Left ventricle myocardium superior (tissue), 1 donor: ENCODE data around the gene SMIM13. TPM values are rescaled to one million over a fixed set of nuclear protein-coding genes. Genes with fewer than 3 reads are reported as not detected.
A peak's percentile ranks its signal among the peaks of the same experiment; 100 is the strongest.
"Not testable (repeated sequence)": the region's sequence is repeated elsewhere in the genome, so short reads cannot be mapped to it uniquely, and the experiment has no call there.

ENCODE experiments used
- ATAC-seq: fragments of 200-7000 bp; cut with Tn5 transposase; one replicate; pipeline ENCODE4 v1.9.1; 2020; ENCODE audit warnings: mild to moderate bottlenecking, moderate library complexity
- DNase-seq: peaks from one replicate; pipeline ENCODE4 v3.0.0-alpha.2; 2020
- intact Hi-C: fragments of 100-400 bp; cut with micrococcal nuclease; formaldehyde crosslinking; loops from one replicate; pipeline ENCODE4 v1.11.0; 2022
- total RNA-seq: library from RNA; stranded (reverse); fragmentation: NEBNext Ultra II Directional; extraction: Animal tissue kit (Norgen Biotek cat#: 25700); gene quantifications from one replicate; pipeline ENCODE4 v1.2.1, GENCODE V29; 2021
- donor health status: DM: no; HTN: yes; CAD: no; lungs with severe emphysema.

Gene SMIM13
- total RNA-seq, 1 donor from 2014 or later, result 13.1 TPM

DNA sequence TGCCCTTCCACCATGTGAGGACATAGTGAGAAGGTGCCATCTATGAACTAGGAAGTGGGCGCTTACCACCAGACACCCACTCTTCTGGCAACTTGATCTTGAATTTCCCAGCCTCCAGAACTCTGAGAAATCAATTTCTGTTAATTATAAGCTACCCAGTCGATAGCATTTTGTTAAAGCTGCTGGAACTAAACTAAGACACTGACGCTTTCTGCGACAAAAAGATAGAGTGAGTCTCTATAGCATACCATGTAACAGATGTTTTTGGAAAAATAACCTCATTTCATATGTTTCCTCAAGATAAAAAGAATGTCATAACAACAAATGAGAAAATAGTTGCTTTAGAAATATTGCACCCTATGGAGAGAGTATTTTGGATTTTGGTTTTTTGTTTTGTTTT lies 15.4 kb upstream of the SMIM13 start:
- intact Hi-C loops, result no loop called here
- no peak for DNase-seq
- no peak for ATAC-seq

DNA sequence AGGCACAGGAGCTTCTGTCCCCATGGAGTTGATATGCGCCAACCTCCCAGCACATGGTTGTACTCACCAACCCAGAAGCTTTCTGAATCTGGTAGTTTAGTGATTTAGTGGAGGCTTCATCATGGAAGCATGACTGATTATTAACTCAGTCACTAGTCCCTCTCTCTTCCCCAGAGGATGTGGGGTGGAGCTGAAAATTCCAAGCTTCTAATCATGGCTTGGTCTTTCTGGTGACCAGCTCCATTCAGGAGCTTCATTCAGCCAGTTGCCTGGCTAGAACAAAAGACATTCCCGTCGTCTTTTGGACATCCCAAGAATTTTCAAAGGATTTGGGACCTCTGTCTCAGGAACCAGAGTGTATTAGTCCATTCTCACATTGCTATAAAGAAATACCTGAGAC lies 13.3 kb upstream of the SMIM13 start:
- DNase-seq (no peak), ATAC-seq (no peak)
- intact Hi-C loops, result no loop called here

DNA sequence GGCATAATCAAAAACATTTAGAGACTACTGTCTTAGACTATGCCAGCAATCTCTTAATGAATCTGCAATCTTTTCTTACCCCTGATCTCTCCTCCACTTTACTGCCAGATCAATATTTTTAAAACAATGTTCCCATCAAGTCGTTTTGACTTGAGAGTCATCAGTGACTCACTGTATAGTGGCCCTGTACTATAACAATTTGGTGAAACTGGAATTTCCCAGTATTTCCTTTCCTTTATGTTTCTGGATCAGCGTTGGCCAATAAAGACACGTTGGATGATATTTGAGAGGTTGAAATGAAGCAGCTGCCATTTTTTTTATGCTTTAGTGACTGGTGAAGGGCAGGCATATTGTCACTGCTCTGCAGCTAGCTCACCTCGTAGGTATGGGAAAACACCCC lies 10.1 kb upstream of the SMIM13 start:
- ATAC-seq (no peak), DNase-seq (no peak)
- intact Hi-C loops, result no loop called here

DNA sequence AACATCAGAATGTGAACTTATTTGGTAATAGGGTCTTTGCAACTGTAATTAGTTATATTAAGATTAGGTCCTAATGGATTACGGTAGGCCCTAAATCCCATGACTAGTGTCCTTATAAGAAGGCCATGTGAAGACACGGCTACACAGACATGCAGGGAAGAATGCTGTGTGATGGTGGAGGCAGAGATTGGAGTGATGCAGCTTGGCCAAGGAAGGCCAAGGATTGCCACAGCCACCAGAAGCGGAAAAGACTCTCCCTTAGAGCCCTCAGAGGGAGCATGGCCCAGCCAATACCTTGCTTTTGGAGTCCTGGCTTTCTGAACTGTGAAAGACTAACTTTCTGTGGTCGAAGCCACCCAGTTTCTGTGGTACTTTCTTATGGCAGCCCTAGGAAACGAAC lies 9.7 kb upstream of the SMIM13 start:
- intact Hi-C loops, result no loop called here
- ATAC-seq (no peak), DNase-seq (no peak)

DNA sequence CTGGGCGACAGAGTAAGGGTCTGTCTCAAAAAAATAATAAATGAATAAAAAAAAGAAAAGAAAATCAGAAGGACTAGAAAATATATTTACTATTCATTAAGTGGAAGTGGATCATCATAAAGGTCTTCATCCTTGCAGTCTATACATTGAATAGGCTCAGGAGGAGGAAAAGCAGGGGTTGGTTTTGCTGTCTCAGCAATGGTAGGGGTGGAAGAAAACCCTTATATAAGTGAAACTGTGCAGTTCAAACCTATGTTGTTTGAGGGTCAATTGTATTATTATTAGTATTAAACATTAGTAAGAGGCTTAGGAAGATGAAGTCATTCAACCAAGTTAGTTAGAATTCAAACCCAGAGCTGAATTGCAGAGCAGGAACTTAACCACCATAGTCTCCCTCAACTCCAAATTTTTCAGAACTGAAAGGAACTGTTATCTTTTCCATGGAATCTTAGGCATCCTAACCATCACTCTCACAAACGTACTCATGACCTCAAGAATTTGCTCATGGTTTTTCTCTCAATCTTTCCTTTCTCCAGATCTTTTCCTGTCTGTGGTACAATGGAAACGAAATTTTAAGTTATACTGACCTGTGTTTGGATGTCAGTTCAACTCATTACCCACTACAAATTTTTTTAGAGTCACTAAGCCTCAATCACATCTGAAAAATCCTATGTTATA lies 7.7 kb upstream of the SMIM13 start:
- intact Hi-C loops, result no loop called here
- no peak for ATAC-seq
- no peak for DNase-seq

DNA sequence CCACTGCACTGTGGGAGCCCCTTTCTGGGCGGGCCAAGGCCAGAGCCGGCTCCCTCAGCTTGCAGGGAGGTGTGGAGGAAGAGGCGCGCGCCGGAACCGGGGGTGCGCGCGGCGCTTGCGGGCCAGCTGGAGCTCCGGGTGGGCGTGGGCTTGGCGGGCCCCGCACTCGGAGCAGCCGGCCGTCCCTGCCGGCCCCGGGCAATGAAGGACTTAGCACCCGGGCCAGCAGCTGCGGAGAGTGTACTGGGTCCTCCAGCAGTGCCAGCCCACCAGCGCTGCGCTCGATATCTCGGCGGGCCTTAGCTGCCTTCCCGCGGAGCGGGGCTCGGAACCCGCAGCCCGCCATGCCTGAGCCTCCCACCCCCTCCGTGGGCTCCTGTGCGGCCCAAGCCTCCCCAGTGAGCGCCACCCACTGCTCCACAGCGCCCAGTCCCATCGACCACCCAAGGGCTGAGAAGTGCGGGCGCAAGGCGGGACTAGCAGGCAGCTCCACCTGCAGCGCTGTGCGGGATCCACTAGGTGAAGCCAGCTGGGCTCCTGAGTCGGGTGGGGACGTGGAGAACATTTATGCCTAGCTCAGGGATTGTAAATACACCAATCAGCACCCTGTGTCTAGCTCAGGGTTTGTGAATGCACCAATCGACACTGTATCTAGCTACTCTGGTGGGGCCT lies 6.4 kb upstream of the SMIM13 start:
- DNase-seq, intact Hi-C loops, ATAC-seq: not testable (repeated sequence)

DNA sequence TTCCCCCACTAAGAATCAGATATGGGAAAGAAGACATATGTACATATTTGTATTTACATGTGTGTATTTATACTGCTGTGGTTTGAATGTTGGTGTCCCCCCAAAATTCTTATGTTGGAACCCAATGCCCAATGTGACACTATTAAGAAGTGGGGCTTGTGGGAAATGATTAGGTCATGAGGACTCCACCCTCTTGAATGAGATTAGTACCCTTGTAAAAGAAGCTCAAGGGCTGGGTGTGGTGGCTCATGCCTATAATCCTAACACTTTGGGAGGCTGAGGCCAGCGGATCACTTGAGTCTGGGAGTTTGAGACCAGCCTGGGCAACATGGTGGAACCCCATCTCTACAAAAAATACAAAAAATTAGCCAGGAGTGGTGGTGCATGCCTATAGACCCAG lies 3.9 kb upstream of the SMIM13 start:
- intact Hi-C loops, result no loop called here
- DNase-seq, result no peak
- no peak for ATAC-seq

DNA sequence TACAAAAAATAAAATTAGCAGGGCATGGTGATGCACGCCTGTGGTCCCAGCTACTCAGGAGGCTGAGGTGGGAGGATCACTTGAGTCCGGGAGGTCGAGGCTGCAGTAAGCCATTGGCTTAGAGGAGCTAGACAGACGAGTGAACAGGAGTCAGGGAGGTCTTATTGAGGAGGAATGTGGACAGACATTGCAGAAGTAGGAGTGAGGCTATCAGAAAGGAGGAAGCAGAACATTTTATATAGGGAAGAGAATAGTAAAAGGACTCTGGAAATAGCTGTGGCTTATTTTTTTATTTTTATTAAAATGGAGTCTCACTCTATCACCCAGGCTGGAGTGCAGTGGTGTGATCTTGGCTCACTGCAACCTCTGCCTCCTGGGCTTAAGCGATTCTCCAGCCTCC lies 2.5 kb upstream of the SMIM13 start:
- intact Hi-C loops, DNase-seq, ATAC-seq: not testable (repeated sequence)

DNA sequence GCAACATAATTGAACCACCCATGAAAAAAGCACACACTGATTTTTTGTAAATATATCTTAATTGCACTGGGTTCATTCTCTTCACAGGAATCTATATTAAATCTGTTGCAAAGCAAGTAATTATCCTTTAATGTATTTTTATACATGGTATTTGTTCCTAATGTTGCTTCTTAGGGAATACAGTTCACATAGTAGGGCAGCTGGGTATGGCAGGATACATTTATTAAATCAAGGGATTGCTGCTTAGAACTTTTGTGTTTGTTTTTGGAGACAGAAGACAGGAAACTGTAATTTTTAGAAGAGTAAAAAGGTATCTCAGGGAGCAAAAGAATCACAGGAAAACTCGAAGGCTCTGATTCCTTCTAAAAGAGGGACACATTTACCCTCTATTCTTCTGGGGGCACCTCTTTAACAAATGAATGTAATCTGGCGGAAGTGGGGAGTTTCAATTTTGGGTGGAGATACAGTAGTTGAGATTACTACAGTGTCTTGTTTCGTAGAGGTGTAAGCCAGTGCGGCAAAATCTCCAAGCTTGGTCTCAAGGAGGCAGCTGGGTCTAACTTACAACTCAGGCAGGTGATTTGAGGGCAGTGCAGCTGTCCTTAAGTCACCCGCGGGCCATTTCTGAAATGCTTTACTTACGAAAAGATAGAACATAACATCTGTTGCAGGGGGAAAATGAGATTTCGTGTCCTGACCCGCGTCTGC lies 812 bp upstream of the SMIM13 start:
- intact Hi-C loops, result no loop called here
- DNase-seq (no peak), ATAC-seq (peak; percentile 12)

DNA sequence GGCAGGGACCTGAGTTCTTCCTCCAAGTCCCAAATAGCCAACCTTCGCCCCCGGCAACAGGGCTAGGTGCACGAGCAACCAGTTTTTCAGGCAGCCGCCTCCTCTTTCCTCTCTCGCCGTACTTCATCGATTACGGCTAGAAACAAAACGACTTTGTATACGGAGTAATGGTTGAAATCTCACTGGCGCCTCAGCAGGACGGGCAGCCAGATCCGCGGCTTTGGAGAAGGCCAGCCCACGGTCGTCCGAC lies 333 bp upstream of the SMIM13 start:
- no peak for DNase-seq
- ATAC-seq, result peak; percentile 16
- intact Hi-C loops, result no loop called here

DNA sequence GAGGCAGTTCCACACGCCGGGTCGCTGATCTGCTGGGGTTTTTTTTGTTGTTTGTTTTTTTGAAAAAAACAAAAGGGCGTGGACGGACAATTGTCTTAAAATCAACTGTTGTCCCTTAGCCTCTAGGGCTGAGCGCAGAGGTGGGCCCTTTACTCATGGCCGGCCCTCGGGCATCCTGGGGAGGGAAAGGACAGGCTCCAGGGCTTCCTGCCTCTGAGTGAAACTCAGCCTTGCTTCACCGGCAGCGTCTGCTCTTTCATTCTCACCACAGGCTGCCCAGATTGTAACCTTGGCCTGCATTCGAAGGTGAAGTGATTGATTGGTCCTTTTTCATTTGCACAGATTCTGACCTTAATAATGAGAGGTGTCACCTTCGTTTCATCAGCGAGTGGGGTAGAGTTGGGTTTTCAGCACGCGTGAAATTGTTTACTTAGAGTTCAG lies 797 bp downstream of the SMIM13 start:
- ATAC-seq (peak; percentile 18), DNase-seq (peak; percentile 53)
- intact Hi-C loops, result no loop called here

DNA sequence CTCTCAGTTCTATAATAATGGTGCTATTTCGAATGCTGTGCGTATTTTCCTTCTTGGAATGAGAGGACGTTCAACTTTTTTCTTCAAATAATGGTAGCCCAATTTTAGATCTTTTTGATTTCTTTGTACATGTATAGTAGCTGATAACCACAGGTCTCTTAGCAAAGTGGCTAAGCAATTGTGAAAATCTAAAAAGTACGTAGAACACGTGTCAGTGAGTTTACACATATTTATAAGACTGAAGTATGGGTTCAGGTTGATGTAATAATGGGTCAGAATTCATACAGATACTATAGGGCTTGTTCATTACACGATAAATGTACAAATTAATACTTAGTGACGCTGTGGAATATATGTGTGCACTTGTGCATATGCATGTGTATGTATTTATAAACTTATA lies 1.3 kb downstream of the SMIM13 start:
- ATAC-seq (no peak), DNase-seq (no peak)
- intact Hi-C loops, result no loop called here

DNA sequence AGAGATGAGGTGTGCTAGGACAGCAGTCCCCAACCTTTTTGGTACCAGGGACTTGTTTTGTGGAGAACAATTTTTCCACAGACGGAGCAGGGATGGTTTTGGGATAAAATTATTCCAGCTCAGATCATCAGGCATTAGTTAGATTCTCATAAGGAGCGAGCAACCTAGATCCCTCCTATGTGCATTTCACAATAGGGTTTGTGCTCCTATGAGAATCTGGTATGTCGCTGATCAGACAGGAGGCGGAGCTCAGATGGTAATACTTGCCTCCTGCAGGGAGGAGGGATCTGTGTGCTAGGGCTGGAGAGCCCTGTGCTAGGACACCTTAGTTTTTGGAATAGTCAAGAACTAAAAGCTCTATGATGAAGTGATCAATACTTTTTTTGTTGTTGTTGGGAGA lies 2.5 kb downstream of the SMIM13 start:
- DNase-seq (no peak), ATAC-seq (no peak)
- intact Hi-C loops, result no loop called here

DNA sequence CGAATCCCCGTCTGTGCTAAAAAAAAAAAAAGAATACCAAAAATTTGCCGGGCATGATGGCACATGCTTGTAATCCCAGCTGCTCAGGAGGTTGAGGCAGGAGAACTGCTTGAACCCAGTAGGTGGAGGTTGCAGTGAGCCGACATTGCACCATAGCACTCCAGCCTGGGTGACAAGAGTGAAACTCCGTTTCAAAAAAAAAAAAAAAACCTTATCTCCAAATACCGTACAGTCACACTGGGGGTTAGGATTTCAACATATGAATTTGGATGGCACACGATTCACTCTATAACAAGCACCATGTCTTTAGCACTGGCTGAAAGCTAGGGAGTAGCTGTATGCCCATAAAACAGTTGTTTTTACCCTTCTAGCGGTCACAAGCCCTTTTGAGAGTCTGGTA lies 3.8 kb downstream of the SMIM13 start:
- ATAC-seq (no peak), DNase-seq (no peak)
- intact Hi-C loops, result no loop called here

DNA sequence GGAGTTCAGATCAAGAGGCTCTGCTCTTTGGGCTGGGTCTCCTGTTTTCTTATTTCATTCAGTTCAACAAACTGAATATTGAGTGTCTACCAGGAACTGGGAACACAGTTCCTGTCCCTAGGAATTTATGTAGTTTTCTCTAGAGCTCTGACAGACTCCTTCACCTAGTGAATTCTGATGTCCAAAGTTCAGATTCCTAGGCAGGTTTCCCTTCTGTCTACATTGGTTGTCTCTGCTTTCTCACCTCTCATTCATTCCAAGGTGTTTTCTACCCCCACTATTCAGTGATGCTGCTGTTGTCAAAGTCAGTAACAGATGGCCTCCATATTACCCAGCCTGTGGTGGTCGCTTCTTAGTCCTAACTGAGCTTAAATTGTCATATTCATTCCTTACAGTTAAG lies 4.4 kb downstream of the SMIM13 start:
- no peak for ATAC-seq
- intact Hi-C loops, result no loop called here

DNA sequence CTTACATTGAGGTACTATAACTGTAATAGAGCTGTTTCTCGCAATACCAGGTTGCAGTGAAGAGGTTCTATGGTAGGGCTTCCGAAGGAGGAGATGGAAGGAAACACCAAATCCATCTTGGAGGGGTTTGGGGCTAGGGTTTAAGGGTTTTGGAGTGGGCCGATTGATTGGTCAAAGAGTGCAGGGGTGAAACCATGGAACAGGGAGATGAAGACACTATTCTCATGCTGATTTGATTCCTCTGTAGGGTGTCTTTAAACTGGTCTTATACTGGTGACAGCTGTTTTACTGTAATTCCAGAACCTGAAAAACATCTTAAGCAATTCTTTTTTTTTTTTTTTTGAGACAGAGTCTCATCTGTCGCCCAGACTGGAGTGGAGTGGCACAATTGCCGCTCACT lies 7.8 kb downstream of the SMIM13 start:
- intact Hi-C loops, result no loop called here
- DNase-seq, result no peak
- ATAC-seq, result no peak

More for the DNA sequence above, 4.4 kb downstream of the SMIM13 start:
- no peak for DNase-seq

DNA sequence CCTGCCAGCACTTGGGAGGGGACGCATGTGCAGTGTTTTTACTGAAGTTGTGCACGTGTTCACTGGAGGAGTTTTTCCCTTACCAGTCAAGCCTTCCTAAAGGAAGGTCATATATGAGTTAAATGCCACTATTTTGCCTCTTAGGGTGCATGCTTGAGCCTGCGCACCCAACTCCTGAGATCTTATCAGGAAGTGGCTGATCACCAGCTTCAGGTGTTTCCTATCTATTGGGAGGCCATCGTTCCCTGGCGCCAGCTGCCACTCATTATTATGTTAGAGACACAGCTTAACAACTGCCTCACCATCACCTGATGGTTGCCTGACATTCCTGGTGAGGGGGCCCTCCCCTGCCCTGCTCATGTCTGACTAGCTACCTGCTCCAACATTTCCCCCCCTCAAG lies 9.4 kb downstream of the SMIM13 start:
- intact Hi-C loops, result no loop called here
- ATAC-seq, result no peak
- DNase-seq, result no peak

DNA sequence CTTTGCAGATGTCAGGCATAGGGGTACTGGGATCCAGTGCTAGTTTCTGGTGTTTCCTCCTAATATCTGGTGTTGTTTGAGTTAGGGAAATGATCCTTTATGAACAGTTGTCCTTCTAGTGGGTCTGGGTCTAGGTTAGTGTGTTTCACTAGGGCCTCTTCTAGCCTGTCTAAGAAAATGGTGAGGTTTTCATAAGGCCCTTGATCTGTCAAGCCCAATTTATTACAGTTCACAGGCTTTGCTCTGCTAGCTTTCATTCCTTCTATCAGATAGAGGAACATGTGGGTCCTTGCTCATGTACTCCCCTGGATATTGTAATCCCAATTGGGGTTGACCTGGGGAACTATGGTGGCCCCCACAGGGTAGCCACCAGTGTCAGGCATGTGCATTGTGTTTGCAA lies 15.1 kb downstream of the SMIM13 start:
- ATAC-seq (no peak), DNase-seq (no peak)
- intact Hi-C loops, result no loop called here

DNA sequence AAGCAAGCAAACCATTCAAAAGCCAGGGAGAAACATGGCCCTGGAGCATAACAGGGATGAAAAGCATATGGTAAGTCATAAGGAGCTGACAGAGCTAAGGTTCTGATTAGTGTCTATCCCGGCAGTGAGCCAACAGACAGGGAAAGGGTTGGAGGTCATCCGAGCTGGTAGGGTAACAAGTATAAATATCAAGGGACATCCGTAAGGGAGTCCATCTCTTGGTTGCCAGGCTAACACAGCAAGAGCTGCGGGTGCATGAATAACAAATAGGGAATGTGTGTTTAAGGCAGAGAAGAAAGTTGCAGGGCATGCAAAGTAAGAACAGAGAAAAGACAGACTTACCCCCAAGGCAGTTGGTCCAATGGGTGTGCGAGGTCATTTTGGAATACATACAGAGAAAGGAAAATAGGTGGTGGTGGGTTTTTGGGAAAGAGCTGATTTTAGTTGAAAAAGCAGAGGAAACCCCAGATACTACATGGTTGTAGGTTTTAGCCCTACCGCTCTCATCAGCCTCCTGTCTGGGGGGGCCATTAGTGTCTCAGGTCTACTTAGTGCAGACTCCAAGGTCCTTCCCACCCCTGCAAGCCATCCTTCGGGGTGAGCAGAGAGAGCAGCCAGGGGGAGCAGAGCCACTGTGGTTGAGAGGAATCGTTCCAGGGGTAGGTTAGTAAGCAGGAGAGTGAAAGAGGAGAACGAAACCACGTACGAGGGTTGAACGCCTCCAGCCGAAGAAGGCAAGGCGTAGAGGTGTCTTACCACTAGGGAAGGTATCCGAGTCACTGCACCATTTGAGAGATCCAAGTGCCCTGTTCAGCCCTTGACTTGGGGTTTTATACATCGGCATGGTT lies 17.5 kb downstream of the SMIM13 start, which contains the start of gene ERVFRD-1:
ERVFRD-1 (minus strand) TSS at position 805 of the 848 bp plus-strand sequence. CDS start 6,415 bp downstream, outside the sequence.
- DNase-seq, result no peak
- ATAC-seq, result no peak
- intact Hi-C loops, result no loop called here
